HL-60/S4 treated with phorbol 12-myristate 13-acetate at 8.2 ng/mL for 4 days and 3 days (cell line): ENCODE data around the gene NRARP.

Experiments used
- in situ Hi-C: fragments of 300-500 bp; cut with MboI; formaldehyde crosslinking; loops from 2 replicates; pipeline ENCODE4 v1.15.0; 2022; ENCODE audit warnings: low sequenced_read_pairs

The NRARP gene

DNA sequence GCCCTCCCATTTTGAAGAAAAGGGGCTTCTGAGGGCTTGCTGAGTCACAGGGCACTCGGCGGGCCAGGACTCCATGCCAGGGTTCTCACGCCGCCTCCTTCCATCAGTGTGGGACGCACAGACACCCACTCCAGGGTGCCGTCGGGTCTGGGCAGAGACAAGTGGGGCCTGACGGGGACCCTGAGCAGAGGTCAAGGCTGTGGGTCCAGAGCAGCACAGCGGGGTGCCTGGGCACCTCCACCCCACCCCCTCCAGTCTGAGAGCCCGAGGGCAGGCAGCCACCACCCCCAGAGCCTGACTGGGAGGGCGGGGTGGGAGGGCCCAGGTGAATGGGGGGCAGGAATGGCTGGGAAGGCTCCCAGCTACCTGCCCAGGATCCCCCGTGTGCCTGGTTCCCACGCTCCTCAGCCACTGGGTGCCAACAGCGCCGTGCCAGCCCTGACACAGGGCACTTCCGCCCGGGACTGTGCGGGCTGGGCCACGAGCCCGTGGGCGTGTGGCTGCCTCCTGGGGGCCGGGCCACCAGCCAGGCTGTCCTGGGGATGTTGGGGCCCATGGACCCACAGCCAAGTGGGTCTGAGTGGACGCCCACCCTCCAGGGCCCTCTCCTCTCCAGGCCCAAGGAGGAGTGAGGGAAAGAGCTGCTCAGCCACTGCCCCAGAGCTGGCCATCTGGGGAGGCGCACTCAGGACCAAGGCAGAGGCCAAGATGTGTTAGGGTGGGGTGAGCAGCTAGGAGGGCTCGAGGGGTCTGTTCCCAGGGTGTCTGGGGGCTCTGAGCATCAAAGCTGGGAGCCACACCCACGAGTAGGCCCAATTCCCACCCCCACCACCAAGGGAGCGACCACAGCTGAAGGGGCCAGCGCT lies 10.1 kb upstream of the NRARP start:
- in situ Hi-C loops: no loop called here

GRCh38 chr9:137311171-137311985 lies 9.3 kb upstream of the NRARP start:
- in situ Hi-C loops: no loop called here

DNA sequence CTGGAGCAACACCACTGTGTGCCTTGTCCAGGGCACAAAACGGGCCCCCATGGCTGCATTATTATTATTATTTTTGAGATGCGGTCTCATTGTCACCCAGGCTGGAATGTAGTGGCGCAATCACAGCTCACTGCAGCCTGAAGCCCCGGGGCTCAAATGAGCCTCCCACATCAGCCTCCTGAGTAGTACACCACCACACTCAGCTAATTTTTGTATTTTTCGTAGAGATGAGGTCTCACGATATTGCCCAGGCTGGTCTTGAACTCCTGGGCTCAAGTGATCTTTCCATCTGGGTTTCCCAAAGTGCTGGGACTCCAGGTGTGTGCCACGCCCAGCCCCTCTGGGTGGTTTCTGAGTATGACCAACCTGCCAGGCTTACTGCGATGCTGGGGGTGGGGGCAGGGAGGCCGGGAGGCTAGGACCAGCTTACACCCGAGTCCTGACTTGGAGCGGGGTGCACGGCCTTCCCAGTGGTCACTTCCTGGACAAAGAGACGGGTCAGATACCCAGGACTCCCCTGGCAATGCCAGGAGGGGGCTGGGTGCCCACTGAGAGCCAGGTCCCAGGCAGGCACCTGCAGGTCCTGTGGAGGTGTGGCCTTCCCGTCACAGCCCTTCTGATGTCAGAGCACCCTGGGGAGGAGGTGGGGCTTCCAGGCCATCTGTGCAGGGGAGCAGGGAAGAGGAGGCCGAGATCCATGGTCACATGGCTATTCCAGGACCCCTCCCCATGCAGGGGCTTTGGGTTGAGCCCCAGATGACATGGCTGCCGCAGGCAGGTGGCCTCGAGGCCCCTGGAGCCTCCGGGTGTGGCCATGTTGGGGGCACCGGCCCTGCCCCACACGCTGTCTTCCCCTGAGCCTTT lies 8.3 kb upstream of the NRARP start:
- in situ Hi-C loops: no loop called here

- in situ Hi-C loops: no loop called here
Observed at GRCh38 chr9:137309368-137310188, 7.5 kb upstream of the NRARP start.

DNA sequence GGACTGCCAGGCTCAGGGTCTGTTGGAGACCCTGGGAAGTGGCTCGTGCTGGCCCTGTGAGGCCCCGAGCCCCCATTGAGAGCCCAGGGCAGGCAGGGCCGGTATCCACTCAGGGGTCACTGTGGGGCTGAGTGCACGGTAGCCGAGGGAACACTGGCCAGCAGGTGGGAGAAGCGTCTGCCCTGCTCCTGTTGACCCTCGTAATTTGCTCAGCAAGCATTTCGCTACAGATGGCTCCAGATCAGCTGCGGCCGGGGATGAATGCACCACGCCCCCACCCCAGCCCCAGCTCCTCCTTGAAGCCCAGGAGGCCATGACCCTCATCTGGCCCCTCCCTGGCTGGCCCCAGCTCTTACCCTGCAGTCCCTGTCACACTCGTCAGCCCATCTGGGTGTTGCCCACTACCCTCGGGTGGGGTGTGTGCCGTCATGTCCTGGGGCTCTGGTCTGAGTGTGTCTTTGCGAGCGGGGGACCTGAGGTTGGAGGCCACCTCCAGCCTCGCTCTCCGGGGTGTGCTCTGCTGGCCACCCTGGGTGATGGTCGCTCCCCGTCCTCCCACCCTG lies 6.1 kb upstream of the NRARP start:
- in situ Hi-C loops: no loop called here

DNA sequence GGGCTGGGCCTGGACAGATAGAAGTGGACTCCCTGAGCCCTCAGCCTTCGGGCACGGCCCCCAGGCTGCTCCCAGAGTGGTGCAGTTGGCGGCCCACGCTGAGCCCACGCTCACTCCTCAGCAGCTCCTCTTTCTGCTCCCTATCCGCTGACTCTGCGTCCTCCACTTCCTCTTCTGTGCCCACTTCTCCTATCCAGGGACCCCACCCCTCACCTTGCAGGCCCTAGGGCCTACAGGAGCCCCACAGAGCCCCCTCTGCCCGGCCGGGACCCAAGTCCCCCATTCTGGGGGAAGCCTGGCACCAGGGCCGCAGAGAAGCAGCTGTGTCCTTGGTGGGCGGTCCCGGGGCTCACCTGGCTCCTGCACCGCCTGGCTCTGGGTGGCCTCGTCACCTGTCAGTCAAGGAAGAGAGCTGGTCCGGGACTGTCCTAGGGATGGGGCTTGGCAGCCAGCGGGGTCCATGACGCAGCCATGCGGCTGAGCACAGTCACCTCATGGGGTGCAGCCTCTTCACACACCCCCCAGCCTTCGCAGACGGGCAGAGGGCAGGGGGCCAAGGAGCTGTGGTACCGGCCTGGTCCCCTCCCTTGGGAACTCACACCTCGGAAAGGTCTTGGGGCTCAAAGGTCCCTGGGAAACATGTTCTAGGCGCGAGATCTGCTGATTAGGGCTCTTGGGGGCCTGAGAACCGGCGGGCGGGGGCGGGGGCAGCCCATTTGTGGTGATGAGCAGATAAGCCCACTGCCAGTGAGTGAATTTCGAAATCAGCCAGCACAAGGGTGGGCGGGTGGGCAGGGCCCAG lies 5.4 kb upstream of the NRARP start:
- in situ Hi-C loops: no loop called here

DNA sequence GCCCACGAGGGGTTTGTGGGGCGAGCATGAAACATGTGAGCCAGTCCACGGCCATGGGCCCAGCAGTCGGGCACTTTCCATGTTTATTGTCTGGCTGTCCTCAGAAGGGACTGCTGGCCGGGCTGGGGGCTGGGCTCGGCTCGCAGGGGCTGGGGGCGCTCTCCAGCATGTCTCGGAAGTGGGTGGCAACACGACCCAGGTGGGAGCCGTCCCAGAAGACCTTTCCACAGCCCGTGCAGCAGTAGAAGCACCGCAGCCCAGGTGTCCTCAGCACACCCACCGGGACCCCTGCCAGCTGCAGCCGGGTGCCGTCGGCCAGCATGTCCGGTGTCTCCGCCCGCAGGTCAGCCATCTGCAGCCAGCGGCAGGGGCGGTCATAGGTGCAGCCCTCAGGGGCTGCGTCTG lies 4.8 kb upstream of the NRARP start:
- in situ Hi-C loops: no loop called here

DNA sequence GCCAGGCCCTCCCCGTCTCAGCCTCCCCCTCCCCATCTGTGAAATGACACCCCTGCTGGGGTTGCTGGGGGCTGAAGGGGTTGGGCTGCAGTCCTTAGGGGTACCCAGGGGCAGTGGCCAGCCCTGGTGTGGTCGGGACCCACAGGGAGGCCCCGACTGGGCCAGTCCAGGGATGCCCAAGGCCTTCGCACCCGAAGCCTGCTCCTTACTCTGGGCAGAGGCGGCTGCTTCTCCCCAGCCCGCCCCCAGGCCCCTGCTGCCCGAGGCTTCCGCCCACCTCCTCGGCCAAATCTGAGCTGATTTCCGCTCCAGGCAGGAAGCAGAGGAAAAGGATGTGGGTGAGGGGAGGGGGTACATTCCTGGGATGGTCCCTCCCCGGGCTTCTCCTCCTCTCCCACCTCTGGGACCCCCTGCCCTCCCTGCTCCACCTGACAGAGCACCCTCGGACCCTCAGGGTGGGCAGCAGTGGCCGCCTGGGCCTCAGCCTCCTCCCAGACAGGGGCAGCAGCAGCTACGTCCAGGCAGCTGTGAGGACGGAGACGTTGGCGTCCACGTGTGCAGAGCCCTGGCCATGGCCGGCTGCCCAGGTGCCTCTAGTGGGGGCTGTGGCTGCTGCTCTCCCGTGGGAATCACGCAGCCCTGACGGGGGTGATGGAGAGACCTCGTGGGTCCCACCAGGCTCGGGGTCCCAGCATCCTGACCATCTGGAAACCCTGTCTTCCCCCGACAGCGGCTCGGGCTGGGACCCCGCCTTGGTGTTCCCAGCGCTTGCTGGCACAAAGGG lies 4.2 kb upstream of the NRARP start:
- in situ Hi-C loops: no loop called here

DNA sequence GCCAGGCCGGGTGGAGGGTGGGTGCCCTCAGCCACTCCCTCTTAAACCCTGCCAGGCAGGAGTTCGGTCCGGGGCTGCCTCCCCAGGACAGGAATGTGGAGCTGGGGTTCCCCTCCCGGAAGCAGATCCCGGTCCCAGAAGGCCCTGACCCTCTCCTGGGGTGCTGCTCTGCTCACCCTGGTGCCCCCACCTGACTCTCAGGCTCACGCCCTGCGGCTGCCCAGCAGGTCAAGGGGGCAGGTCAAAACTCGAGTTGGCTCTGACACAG lies 3.7 kb upstream of the NRARP start:
- in situ Hi-C loops: no loop called here

- in situ Hi-C loops: no loop called here
Observed at GRCh38 chr9:137305060-137305797, 3.2 kb upstream of the NRARP start.

- in situ Hi-C loops: no loop called here
Observed at GRCh38 chr9:137304383-137305059, 2.5 kb upstream of the NRARP start.

DNA sequence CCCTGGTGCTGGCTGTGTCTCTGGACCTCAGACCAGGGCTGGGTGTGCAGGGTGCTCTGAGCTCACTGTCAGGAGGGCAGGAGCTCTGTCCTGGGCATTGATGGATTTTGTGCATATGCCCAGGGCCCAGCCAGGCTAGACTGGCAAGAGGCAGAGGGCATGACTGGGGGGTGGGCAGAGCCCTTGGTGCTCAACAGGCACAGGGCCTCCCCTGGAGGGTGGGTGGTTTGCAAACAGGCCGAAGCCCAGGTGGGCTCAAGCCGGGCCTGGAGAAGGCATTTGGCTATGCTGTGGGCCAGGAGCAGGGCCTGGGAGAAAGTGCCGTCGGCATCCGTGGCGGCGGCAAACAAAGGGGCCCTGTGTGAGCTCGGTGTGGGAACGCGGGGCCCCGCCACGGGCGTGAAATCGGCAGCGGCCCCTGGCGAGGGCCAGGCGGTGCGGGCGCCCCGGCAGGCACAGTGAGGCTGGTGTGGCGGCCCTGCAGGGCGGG lies 1.9 kb upstream of the NRARP start:
- in situ Hi-C loops: no loop called here

DNA sequence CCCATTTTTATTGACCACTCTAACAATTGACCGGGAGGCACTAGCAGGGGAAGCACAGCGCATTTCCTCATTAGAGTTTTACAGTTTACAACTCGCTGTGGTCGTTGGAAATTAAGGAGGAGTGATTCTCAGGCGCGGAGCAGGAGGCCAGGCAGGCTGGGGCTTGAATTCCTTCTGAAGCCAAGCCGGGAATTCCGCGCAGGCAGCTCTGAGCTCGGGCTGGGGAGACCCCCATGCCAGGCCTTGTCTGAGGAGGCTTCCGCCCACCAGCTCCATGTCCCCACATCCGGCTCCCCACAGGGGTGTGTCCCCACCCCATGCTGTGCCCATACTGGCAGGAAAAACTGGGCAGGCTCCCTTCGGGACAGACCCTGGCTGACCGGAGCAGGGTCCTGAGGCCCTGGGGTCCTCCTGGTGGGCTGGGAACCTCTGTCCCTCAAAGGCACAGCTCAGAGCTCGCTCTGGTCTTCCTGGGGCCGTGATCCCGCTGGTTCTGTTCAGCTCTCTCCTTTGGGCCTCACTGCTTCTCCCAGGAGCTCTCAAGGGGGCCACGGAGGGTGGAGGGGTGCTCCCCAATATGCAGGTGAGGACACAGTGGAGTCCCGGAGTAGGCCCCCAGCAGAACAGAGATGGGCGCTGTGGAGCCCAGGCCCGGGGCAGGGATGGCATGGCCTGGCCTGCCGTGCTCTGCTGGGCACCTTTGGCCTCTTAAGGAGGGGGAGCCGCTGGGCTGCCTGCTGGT lies 1.3 kb upstream of the NRARP start:
- in situ Hi-C loops: no loop called here

DNA sequence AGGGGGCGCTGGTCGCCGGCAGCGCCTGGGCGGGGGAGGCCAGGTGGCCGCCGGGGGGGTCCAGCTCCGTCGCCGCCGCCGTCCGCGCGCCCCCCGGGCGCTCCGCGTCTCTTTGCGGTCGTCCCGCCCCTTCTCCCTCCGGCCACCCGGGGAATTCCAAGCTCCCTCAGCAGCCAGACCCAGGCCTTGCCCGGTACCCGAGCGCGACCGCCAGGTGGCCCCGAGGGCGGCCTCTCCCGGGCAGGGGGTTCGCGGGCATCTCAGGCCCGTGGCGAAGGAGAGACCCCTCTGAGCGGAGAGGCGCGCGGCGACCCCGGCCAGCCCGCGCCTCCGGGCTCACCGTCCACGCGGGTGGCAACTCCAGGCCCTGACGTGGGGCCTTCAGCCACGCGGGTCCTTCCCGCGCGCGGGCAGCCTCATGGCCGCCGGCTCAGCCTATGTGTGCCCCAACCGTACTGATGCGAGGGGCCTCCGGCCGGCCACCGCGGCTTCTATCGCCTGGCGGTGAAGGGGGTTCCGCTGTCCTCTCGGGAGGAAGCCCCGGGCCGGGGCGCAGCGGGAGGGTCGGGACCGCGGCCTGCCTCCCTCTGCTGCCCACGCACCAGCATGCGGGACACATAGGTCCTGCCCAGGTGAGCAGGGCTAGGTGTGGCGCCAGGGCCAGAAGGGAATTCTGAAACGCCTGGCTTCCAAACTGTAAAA lies 529 bp upstream of the NRARP start:
- in situ Hi-C loops: no loop called here

- in situ Hi-C loops: no loop called here
Observed at GRCh38 chr9:137301081-137301947, 757 bp downstream of the NRARP start.
